C4-2B (cell line): ENCODE measurements around the gene TOX2.

Source experiments
- ZFX ChIP-seq: fragments of 450-650 bp; IDR thresholded peaks from 2 replicates; pipeline ENCODE4 v1.6.1; 2017
- TF ChIP-seq, protein P1 (sequence below): fragments of 450-650 bp; conservative IDR thresholded peaks from 2 replicates; pipeline ENCODE4 v1.5.1; 2017; ENCODE audit warnings: mild to moderate bottlenecking

DNA sequence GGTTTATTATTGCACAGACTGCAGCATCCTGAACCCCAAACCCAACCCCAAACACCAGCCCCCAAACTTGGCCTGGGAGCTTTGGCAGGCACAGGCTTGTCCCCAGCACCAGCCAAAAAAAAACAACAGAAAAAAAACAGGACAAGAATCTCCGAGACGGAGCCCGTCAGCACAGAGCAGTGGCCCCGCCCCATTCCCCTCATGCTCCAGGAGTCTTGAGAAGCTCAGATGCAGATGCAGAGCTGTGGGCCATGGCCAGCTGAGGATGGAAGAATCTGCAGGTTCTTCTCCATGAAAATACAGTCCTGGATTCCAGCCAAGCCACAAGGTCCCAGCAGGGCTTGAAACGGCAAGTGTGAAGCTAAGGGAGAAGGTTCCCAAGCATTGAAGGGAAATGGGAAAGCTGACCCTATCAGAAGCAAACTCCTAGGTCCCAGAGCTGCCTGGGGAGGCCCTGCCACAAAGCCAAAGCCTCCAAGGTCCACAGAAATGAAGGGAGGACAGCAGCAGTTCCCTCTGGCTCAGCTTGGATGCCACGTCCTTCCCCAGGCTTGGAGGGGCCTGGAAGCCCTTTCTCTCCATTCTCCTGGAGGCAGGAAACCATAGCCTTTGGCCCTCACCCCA, 197.2 kb downstream of the TOX2 start:
- TF ChIP-seq, protein P1, sequence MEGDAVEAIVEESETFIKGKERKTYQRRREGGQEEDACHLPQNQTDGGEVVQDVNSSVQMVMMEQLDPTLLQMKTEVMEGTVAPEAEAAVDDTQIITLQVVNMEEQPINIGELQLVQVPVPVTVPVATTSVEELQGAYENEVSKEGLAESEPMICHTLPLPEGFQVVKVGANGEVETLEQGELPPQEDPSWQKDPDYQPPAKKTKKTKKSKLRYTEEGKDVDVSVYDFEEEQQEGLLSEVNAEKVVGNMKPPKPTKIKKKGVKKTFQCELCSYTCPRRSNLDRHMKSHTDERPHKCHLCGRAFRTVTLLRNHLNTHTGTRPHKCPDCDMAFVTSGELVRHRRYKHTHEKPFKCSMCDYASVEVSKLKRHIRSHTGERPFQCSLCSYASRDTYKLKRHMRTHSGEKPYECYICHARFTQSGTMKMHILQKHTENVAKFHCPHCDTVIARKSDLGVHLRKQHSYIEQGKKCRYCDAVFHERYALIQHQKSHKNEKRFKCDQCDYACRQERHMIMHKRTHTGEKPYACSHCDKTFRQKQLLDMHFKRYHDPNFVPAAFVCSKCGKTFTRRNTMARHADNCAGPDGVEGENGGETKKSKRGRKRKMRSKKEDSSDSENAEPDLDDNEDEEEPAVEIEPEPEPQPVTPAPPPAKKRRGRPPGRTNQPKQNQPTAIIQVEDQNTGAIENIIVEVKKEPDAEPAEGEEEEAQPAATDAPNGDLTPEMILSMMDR: no peak
- TF ChIP-seq ZFX: no peak
